Activated T-cell treated with anti-CD3 and anti-CD28 coated beads for 24 hours (primary cell): ENCODE results near the gene FAM199X.
"Not testable (repeated sequence)": the region's sequence is repeated elsewhere in the genome, so short reads cannot be mapped to it uniquely, and the experiment has no call there.

ENCODE experiments used
- DNase-seq: peaks from one replicate; pipeline ENCODE4 v3.0.0-alpha.2; 2020; ENCODE audit warnings: low read depth

Gene FAM199X

DNA sequence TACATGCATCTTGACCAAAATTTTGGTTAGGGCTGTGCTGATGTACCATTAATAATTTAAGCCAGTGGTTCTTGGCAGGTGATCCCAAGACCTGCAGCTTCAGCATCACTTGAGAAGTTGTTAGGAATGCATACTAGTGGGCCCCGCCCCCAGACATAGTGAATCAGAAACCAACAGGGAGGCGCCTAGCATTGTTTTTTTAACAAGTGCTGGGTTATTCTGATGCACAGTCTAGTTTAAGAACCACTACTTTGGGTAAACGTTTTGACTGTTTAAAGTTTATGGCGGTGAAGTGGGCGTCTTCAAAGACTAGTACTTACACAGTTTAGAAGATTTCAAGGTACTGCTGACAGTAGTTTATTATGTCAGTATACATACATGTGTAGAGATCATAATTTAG is 23.6 kb downstream of the FAM199X start:
- no peak for DNase-seq

DNA sequence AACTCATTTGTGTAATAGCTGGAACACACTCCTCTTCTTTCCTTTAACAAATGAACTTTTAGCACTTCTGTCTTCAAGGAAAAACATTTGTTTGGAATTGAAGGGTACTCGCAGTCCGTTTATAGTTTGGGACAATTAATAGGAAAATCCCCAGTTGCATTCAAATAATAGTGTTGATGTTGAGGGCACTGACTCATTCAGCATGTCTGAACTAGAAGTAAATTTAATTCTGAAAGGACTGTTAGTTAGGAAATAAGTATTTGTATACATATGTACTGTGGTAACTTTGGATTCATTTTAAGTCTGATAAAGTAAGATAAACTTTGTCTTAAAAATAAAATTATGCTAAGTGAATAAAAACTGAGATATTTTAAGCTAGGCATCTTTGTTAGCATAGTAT is 27.2 kb downstream of the FAM199X start:
- no peak for DNase-seq

DNA sequence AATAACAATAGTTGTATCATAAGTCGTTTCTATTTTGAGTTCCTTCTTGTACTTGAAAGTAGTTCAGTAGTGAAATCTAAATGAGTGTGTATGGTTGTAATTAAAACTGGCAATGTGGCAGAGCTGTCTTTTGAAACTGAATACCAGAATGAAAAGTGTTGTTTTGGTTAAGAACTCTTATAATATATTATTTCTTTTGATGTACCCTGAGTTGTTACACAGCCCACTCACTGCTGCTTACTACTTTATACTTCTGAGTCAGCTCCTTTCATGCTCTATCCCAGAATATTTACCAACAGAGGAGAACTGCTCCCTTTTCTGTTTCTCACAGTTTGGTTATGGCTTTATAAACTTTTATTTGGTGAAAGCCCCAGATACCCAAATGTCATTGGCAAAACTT is 28.8 kb downstream of the FAM199X start:
- no peak for DNase-seq

DNA sequence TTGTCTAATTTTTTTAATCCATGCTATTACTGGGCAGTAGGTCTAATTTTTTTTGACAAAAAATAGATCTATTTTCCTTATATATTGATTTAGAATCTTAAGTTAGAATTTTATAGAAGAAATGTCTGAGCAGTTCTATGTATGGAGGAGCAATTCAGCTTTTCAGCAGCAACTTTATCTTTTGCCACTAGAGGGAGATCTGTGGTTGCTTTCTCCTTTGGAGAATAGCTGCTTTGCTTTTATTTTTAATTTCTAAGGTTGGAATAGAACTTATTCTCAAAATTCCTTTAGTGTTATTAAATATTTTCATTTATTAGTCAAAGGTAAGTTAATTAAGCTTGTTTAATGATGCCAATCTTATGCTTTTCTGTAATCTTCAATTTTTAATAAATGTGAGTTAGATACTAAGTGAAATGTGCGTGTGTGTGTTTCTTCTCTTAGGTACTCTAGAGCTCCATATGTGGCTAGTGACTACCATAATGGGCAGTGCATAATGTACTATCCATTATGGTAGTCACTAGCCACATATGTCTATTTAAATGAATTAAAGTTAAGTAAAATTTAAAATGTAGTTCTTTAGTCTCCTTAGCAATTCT is 29.3 kb downstream of the FAM199X start:
- DNase-seq: no peak

DNA sequence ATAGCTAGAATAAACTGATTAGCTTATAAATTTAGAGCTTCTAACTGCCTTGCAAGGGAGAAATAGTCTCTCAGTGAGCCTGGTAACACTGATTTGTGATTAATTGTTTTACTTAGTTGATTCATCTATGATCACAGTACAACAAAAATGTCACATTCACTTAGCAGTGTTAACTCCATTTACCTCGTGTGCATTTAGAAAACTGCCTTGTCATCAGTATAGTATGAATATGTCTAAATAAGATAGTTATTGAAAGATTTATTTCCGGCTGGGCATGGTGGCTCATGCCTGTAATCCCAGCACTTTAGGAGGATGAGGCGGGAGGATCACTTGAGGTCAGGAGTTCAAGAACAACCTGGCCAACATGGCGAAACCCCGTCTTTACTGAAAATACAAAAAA is 39.3 kb downstream of the FAM199X start:
- DNase-seq: no peak

DNA sequence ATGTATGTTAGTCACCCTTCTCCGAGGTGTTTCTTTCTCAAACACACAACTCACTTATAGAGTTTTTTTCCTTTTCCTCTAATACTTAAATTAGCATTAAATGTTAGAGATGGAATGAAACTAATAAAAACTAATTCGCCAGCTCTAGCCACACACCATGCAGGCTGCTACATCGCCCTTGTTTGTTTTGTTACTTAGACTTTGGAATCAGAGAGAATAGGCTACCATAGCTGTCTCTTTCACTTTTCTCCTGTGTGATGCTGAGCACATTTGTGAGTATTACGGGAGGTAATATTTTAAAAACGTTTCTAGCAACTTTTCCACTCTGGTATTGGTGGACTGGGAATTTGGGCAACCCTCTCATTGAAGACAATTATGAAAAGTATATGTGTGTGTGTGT is 44.9 kb downstream of the FAM199X start:
- no peak for DNase-seq

DNA sequence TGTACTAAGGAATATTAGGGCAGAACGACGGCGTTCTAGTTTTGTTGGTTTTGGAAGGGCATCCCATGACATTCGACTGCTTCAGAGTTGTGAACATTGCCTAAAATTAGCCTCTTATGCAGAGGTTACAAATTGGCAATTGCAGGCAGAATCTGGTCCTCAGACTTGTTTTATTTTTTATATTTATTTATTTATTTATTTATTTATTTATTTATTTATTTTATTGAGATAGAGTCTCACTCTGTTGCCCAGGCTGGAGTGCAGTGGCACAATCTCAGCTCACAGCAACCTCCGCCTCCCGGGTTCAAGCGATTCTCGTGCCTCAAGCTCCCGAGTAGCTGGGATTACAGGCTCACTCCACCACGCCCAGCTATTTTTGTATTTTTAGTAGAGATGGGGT is 63.8 kb downstream of the FAM199X start:
- DNase-seq: not testable (repeated sequence)
